Mesenchymal stem cell (in vitro differentiated cells and primary cell): ENCODE measurements around the gene ARG1. TPM values are rescaled to one million over a fixed set of nuclear protein-coding genes. Genes with fewer than 3 reads are reported as not detected.
A peak's percentile ranks its signal among the peaks of the same experiment; 100 is the strongest.
"Not testable (repeated sequence)": the region's sequence is repeated elsewhere in the genome, so short reads cannot be mapped to it uniquely, and the experiment has no call there.

Source experiments
- DNase-seq: peaks from one replicate; pipeline ENCODE4 v3.0.0-alpha.2; 2013
- H2AFZ ChIP-seq: one replicate; pipeline ENCODE4 v1.6.1; 2013; ENCODE audit warnings: low read depth, mild to moderate bottlenecking, control low read depth, inconsistent platforms, low read length, moderate library complexity
- H2AK5ac ChIP-seq: 2 replicates; pipeline ENCODE4 v1.6.1; 2013; ENCODE audit warnings: low read length, moderate library complexity, mild to moderate bottlenecking, inconsistent platforms; ENCODE audit not compliant: severe bottlenecking
- H2BK120ac ChIP-seq: one replicate; pipeline ENCODE4 v1.6.1; 2013; ENCODE audit warnings: low read depth, mild to moderate bottlenecking, inconsistent platforms, low read length, moderate library complexity
- H2BK12ac ChIP-seq, 2 experiments: one replicate each; pipeline ENCODE4 v1.6.1; 2013; ENCODE audit warnings: inconsistent platforms in 2 of 2, low read length in 2 of 2, mild to moderate bottlenecking in 2 of 2, moderate library complexity in 2 of 2, control low read depth in 1 of 2
- H2BK15ac ChIP-seq: one replicate; pipeline ENCODE4 v1.6.1; 2013; ENCODE audit warnings: mild to moderate bottlenecking, low read depth, inconsistent platforms; ENCODE audit not compliant: poor library complexity, severe bottlenecking
- H2BK5ac ChIP-seq: 2 replicates; pipeline ENCODE4 v1.6.1; 2013; ENCODE audit warnings: low read depth, mild to moderate bottlenecking, low read length, control low read depth, inconsistent platforms; ENCODE audit not compliant: poor library complexity, severe bottlenecking
- H3K14ac ChIP-seq, 2 experiments: one replicate each; pipeline ENCODE4 v1.6.1; 2013; ENCODE audit warnings: inconsistent platforms in 2 of 2, low read length in 2 of 2, control low read depth in 1 of 2, mild to moderate bottlenecking in 1 of 2, moderate library complexity in 1 of 2
- H3K18ac ChIP-seq, 2 experiments: one replicate each; pipeline ENCODE4 v1.6.1; 2013; ENCODE audit warnings: inconsistent platforms in 2 of 2, low read length in 2 of 2, control low read depth in 1 of 2, low read depth in 1 of 2, mild to moderate bottlenecking in 1 of 2
- H3K23ac ChIP-seq, 2 experiments: one replicate each; pipeline ENCODE4 v1.6.1; 2013; ENCODE audit warnings: inconsistent platforms in 2 of 2, low read length in 2 of 2, mild to moderate bottlenecking in 2 of 2, moderate library complexity in 2 of 2, control low read depth in 1 of 2
- H3K27ac ChIP-seq: 2 replicates; pipeline ENCODE4 v1.5.1; 2013; ENCODE audit warnings: mild to moderate bottlenecking, moderate library complexity, low read length, control low read depth, inconsistent platforms; ENCODE audit not compliant: poor library complexity, severe bottlenecking
- H3K27me3 ChIP-seq, 2 experiments: 2 replicates each; pipeline versions ENCODE4 v1.6.1 to v1.7.0; 2013; ENCODE audit warnings: low read length in 2 of 2, mild to moderate bottlenecking in 2 of 2, moderate library complexity in 2 of 2, control low read depth in 1 of 2, inconsistent platforms in 1 of 2; ENCODE audit not compliant: control insufficient read depth in 1 of 2, insufficient read depth in 1 of 2
- H3K36me3 ChIP-seq, 2 experiments: 2 replicates each; pipeline versions ENCODE4 v1.6.1 to v1.7.0; 2013; ENCODE audit warnings: low read length in 2 of 2, control low read depth in 1 of 2, inconsistent platforms in 1 of 2, low read depth in 1 of 2, mild to moderate bottlenecking in 1 of 2; ENCODE audit not compliant: insufficient read depth in 2 of 2, control insufficient read depth in 1 of 2
- H3K4ac ChIP-seq, 2 experiments: one replicate each; pipeline ENCODE4 v1.6.1; 2013; ENCODE audit warnings: inconsistent platforms in 2 of 2, low read length in 2 of 2, mild to moderate bottlenecking in 2 of 2, moderate library complexity in 2 of 2, control low read depth in 1 of 2, low read depth in 1 of 2
- H3K4me1 ChIP-seq: 2 replicates; pipeline ENCODE4 v1.6.1; 2013; ENCODE audit warnings: low read depth, low read length, control low read depth; ENCODE audit not compliant: control insufficient read depth, insufficient read depth
- H3K4me2 ChIP-seq: 2 replicates; pipeline ENCODE4 v1.6.1; 2013; ENCODE audit warnings: low read length, mild to moderate bottlenecking, inconsistent platforms; ENCODE audit not compliant: poor library complexity, severe bottlenecking
- H3K4me3 ChIP-seq, 2 experiments: 2 replicates each; pipeline versions ENCODE4 v1.5.1 to v1.7.0; 2013; ENCODE audit warnings: low read length in 2 of 2, mild to moderate bottlenecking in 2 of 2, control low read depth in 1 of 2, low read depth in 1 of 2; ENCODE audit not compliant: insufficient read depth in 1 of 2
- H3K79me1 ChIP-seq: replicated peaks from 2 replicates; pipeline ENCODE4 v1.6.1; 2013; ENCODE audit warnings: mild to moderate bottlenecking, control low read depth, low read length, inconsistent platforms; ENCODE audit not compliant: poor library complexity, severe bottlenecking
- H3K9ac ChIP-seq: 2 replicates; pipeline ENCODE4 v1.7.0; 2013; ENCODE audit warnings: mild to moderate bottlenecking, low read length, moderate library complexity
- H3K9me3 ChIP-seq: 2 replicates; pipeline ENCODE4 v1.7.0; 2013; ENCODE audit warnings: mild to moderate bottlenecking, low read length; ENCODE audit not compliant: control insufficient read depth
- H4K8ac ChIP-seq: one replicate; pipeline ENCODE4 v1.6.1; 2013; ENCODE audit warnings: inconsistent platforms, mild to moderate bottlenecking, low read length, moderate library complexity
- H4K91ac ChIP-seq: one replicate; pipeline ENCODE4 v1.6.1; 2013; ENCODE audit warnings: mild to moderate bottlenecking, low read length, inconsistent platforms
- WGBS: methylation state at CpG from one replicate; pipeline ENCODE4 v1.1.7; 2013; ENCODE audit warnings: mixed read lengths; 5-methylcytosine and 5-hydroxymethylcytosine counted together
- polyA plus RNA-seq, 2 experiments: library from polyadenylated mRNA; stranded (reverse); fragments of 200-250 nt; gene quantifications; one replicate each; pipeline ENCODE4 v1.2.3, GENCODE V29; 2013

ARG1 gene
- not detected for polyA plus RNA-seq (2013, experiment 1 of 2)
- polyA plus RNA-seq (2013, experiment 2 of 2): not detected

DNA sequence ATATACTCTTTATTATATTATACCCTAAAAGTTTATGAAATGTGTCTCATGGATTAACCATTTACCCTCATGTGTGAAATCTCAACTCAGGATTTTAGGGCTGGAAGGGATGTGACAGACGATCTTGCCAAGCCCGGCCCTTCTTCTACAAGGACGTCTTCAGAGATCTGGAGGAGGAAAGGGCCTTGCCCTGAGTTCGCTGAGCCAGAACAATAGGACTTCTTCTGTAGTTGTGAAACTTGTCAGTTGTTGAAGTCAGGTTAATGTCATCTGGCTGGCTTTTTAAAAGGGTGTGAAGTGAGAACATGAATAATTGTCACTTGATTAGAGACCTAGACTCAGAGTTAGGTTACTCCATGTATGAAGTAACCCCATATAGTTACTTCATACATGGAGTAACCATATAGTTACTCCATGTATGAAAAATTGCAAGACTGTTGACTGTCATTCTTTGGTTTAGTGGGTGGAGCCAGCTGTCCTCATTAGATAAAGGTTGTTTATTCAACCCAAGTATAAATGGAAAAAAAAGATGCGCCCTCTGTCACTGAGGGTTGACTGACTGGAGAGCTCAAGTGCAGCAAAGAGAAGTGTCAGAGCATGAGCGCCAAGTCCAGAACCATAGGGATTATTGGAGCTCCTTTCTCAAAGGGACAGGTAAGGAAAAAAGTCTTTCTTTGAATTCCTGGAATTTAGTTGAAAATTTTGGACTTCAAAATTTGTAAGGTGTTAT lies at the start of gene ARG1:
TSS of gene ARG1 (plus strand) at position 541 of the 730 bp plus-strand sequence. CDS start at position 598, 57 bp downstream.
- no peaks in the 10 kb centered on the region for H3K4me1 ChIP-seq
- DNase-seq: no peak
- H3K4me3 ChIP-seq: no peak within 1 kb of the TSS
- H2BK15ac ChIP-seq: no peak within 1 kb of the TSS
- H4K8ac ChIP-seq: no peak within 1 kb of the TSS
- H3K18ac ChIP-seq: no peak within 1 kb of the TSS
- no peaks in the 10 kb centered on the region for H3K9me3 ChIP-seq
- H3K9ac ChIP-seq: no peak within 1 kb of the TSS
- no peak within 1 kb of the TSS for H3K4ac ChIP-seq
- H3K27ac ChIP-seq: no peak within 1 kb of the TSS
- H2AFZ ChIP-seq: no peak within 1 kb of the TSS
- no peak within 1 kb of the TSS for H2BK5ac ChIP-seq
- H3K79me1 ChIP-seq: no peaks in the 10 kb centered on the region
- 92% methylated on average over 6 of the region's 6 CpGs for WGBS
- H3K4me2 ChIP-seq: no peak within 1 kb of the TSS
- H3K36me3 ChIP-seq: peaks cover 0 to 6% of the 10 kb centered on the region in 2 experiments
- H2BK120ac ChIP-seq: no peak within 1 kb of the TSS
- H2AK5ac ChIP-seq: no peak within 1 kb of the TSS
- H3K27me3 ChIP-seq: no peaks in the 10 kb centered on the region
- no peak within 1 kb of the TSS for H2BK12ac ChIP-seq
- H3K23ac ChIP-seq: no peak within 1 kb of the TSS
- no peak within 1 kb of the TSS for H3K14ac ChIP-seq
- no peak within 1 kb of the TSS for H4K91ac ChIP-seq

DNA sequence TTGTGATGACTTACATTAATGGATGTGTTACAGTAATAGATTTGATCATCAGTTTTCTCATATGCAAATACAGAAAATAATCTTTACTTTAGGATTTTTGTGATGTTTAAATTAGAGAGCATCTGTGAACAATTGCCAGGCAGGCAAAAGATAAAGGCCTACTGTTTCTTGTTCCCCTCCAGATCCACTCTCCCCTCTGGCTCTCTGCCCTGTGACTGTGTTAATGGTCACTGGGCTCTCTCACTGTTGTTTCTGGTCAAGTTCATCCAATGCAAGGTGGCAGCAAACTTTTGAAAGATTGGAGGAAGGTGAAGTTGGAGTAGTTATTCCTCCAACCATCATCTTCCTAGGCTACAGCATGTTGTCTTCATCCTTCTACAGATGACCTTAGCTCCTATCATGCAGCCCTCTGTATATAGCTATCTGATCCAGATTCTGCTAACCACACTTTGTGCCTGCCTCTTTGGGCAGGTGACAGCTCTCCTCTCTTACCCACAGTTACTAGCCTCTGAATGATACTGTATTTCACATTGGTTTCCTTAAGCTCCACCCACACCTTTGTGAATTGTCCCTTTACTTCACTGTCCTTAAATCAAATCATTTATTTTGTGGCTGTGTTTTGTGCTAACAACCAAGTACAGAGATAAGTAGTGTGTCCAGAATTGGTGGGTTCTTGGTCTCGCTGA lies 48.9 kb upstream of the ARG1 start:
- no peak overlapping the region for H4K91ac ChIP-seq
- H4K8ac ChIP-seq: no peak overlapping the region
- H2BK15ac ChIP-seq: no peak overlapping the region
- no peaks in the 10 kb centered on the region for H3K79me1 ChIP-seq
- no peak overlapping the region for H3K27ac ChIP-seq
- H3K14ac ChIP-seq: no peak overlapping the region
- H2AFZ ChIP-seq: no peak overlapping the region
- H3K4me1 ChIP-seq: no peaks in the 10 kb centered on the region
- no peak overlapping the region for H2BK120ac ChIP-seq
- no peak overlapping the region for H2BK5ac ChIP-seq
- no peak overlapping the region for H3K4me3 ChIP-seq
- H2BK12ac ChIP-seq: no peak overlapping the region
- H2AK5ac ChIP-seq: no peak overlapping the region
- WGBS: 44% methylated on average over 1 of the region's 1 CpG
- peak overlapping the region in 1 of 2 experiments; percentile 71 for H3K23ac ChIP-seq
- no peaks in the 10 kb centered on the region for H3K36me3 ChIP-seq
- no peak overlapping the region for H3K18ac ChIP-seq
- no peaks in the 10 kb centered on the region for H3K9me3 ChIP-seq
- no peak overlapping the region for H3K4ac ChIP-seq
- DNase-seq: no peak
- H3K9ac ChIP-seq: no peak overlapping the region
- no peaks in the 10 kb centered on the region for H3K27me3 ChIP-seq
- no peak overlapping the region for H3K4me2 ChIP-seq

DNA sequence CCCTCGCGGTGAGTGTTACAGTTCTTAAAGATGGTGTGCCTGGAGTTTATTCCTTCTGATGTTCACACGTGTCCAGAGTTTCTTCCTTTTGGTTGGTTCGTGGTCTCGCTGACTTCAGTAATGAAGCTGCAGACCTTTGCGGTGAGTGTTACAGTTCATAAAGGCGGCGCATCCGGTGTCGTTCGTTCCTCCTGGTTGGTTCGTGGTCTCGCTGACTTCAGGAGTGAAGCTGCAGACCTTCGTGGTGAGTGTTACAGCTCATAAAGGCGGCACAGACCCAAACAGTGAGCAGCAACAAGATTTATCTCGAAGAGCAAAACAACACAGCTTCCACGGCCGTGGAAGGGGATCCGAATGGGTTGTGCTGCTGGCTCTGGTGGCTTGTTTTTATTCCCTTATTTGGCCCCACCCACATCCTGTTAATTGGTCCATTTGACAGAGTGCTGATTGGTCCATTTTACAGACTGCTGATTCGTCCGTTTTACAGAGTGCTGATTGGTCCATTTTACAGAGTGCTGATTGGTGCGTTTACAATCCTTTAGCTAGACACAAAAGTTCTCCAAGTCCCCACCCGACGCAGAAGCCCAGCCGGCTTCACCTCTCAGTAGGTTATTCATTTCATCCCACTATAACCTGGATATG lies 48.2 kb upstream of the ARG1 start:
- WGBS: 94% methylated on average over 21 of the region's 25 CpGs
- Histone ChIP-seq H3K27me3 (no peaks in the 10 kb centered on the region), H2BK120ac (no peak overlapping the region), H3K79me1 (no peaks in the 10 kb centered on the region), H2AFZ (no peak overlapping the region), H3K4me2 (no peak overlapping the region), H3K4me1 (no peaks in the 10 kb centered on the region), H3K18ac (no peak overlapping the region), H2BK12ac (no peak overlapping the region), H3K14ac (no peak overlapping the region), H2BK15ac (no peak overlapping the region), H3K23ac (no peak overlapping the region), H3K4me3 (no peak overlapping the region), H3K9ac (no peak overlapping the region), H4K91ac (no peak overlapping the region), H3K4ac (no peak overlapping the region), H2AK5ac (no peak overlapping the region), H3K9me3 (no peaks in the 10 kb centered on the region), H3K27ac (no peak overlapping the region), H3K36me3 (no peaks in the 10 kb centered on the region), H2BK5ac (no peak overlapping the region), H4K8ac (no peak overlapping the region)
- DNase-seq: no peak

DNA sequence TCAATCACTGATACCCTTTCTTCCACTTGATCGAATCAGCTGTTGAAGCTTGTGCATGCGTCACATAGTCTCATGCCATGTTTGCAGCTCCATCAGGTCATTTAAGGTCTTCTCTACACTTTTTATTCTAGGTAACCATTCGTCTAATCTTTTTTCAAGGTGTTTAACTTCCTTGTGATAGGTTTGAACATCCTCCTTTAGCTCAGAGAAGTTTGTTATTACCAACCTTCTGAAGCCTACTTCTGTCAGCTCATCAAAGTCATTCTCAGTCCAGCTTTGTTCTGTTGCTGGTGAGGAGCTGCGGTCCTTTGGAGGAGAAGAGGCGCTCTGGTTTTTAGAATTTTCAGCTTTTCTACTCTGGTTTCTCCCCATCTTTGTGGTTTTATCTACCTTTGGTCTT lies 42.1 kb upstream of the ARG1 start:
- not testable (repeated sequence) for H3K23ac ChIP-seq, H2AK5ac ChIP-seq, H3K4me1 ChIP-seq, H3K36me3 ChIP-seq, H4K8ac ChIP-seq, DNase-seq, H3K27ac ChIP-seq, H3K9me3 ChIP-seq, H3K9ac ChIP-seq, H3K14ac ChIP-seq, H2BK12ac ChIP-seq, H2BK120ac ChIP-seq, H3K27me3 ChIP-seq, H3K79me1 ChIP-seq, H2BK15ac ChIP-seq, H4K91ac ChIP-seq, H3K4me3 ChIP-seq, H2AFZ ChIP-seq, H3K4me2 ChIP-seq, H3K18ac ChIP-seq, H3K4ac ChIP-seq, H2BK5ac ChIP-seq
- over 99% methylated on average over 4 of the region's 5 CpGs for WGBS
